Measurements from ENCODE around the gene XYLB. TPM values are rescaled to one million over a fixed set of nuclear protein-coding genes. Genes with fewer than 3 reads are reported as not detected.

XYLB gene
- total RNA-seq, 1 donor from 2014 or later = 0.91 TPM

GRCh38 chr3:38361496-38361895 lies 14.9 kb downstream of the XYLB start:
- Histone ChIP-seq H3K36me3 (no peaks in the 10 kb centered on the region), H3K4me1 (no peaks in the 10 kb centered on the region), H3K9me3 (replicated peaks) (no peaks in the 10 kb centered on the region), H3K27ac (replicated peaks) (no peak overlapping the region), H3K4me3 (no peak overlapping the region), H3K27me3 (ENCODE audit: low read depth) (no peaks in the 10 kb centered on the region)
- intact Hi-C loops (cut with micrococcal nuclease) = no loop called here
- TF ChIP-seq CTCF (IDR thresholded peaks at IDR 0.05; ENCODE audit: borderline replicate concordance) = no peak
- DNase-seq = no peak

- no peak overlapping the region for H3K4me3 ChIP-seq
- no peaks in the 10 kb centered on the region for H3K9me3 ChIP-seq (replicated peaks)
- DNase-seq = no peak
- TF ChIP-seq CTCF (IDR thresholded peaks at IDR 0.05; ENCODE audit: borderline replicate concordance) = no peak
- no peak overlapping the region for H3K27ac ChIP-seq (replicated peaks)
- H3K36me3 ChIP-seq = no peaks in the 10 kb centered on the region
- H3K27me3 ChIP-seq (ENCODE audit: low read depth) = no peaks in the 10 kb centered on the region
- H3K4me1 ChIP-seq = no peaks in the 10 kb centered on the region
- intact Hi-C loops (cut with micrococcal nuclease) = no loop called here
These were observed 16.2 kb downstream of the XYLB start for GRCh38 chr3:38362825-38363224.

- no peaks in the 10 kb centered on the region for H3K9me3 ChIP-seq (replicated peaks)
- H3K36me3 ChIP-seq = peaks cover 4% of the 10 kb centered on the region
- TF ChIP-seq CTCF (IDR thresholded peaks at IDR 0.05; ENCODE audit: borderline replicate concordance) = no peak
- no peak overlapping the region for H3K4me3 ChIP-seq
- H3K27me3 ChIP-seq (ENCODE audit: low read depth) = no peaks in the 10 kb centered on the region
- intact Hi-C loops (cut with micrococcal nuclease) = no loop called here
- no peaks in the 10 kb centered on the region for H3K4me1 ChIP-seq
- no peak for DNase-seq
- H3K27ac ChIP-seq (replicated peaks) = no peak overlapping the region
These were observed 18.3 kb downstream of the XYLB start for GRCh38 chr3:38364721-38365400.

- H3K36me3 ChIP-seq = peaks cover 8% of the 10 kb centered on the region
- no peak for TF ChIP-seq CTCF (IDR thresholded peaks at IDR 0.05; ENCODE audit: borderline replicate concordance)
- no peak overlapping the region for H3K4me3 ChIP-seq
- H3K27me3 ChIP-seq (ENCODE audit: low read depth) = no peaks in the 10 kb centered on the region
- intact Hi-C loops (cut with micrococcal nuclease) = no loop called here
- DNase-seq = no peak
- H3K4me1 ChIP-seq = no peaks in the 10 kb centered on the region
- H3K27ac ChIP-seq (replicated peaks) = no peak overlapping the region
- H3K9me3 ChIP-seq (replicated peaks) = no peaks in the 10 kb centered on the region
These were observed 19.0 kb downstream of the XYLB start for GRCh38 chr3:38365469-38366062.

- DNase-seq = no peak
- Histone ChIP-seq H3K27ac (replicated peaks) (no peak overlapping the region), H3K4me3 (no peak overlapping the region), H3K27me3 (ENCODE audit: low read depth) (no peaks in the 10 kb centered on the region), H3K9me3 (replicated peaks) (no peaks in the 10 kb centered on the region), H3K4me1 (no peaks in the 10 kb centered on the region), H3K36me3 (peaks cover 10% of the 10 kb centered on the region)
- TF ChIP-seq CTCF (IDR thresholded peaks at IDR 0.05; ENCODE audit: borderline replicate concordance) = no peak
- intact Hi-C loops (cut with micrococcal nuclease) = no loop called here
These were observed 19.5 kb downstream of the XYLB start for GRCh38 chr3:38366082-38366481.

Measured in left ventricle myocardium inferior (tissue), 1 donor.